Measurements from ENCODE around the gene MYRF. TPM values are rescaled to one million over a fixed set of nuclear protein-coding genes. Genes with fewer than 3 reads are reported as not detected.

MYRF gene
- total and polyA plus RNA-seq, 2 of the 13 experiments (the other 11 are each of a cell fraction or from before 2014, with no cell fraction given) = 10.2 to 25.9 TPM

DNA sequence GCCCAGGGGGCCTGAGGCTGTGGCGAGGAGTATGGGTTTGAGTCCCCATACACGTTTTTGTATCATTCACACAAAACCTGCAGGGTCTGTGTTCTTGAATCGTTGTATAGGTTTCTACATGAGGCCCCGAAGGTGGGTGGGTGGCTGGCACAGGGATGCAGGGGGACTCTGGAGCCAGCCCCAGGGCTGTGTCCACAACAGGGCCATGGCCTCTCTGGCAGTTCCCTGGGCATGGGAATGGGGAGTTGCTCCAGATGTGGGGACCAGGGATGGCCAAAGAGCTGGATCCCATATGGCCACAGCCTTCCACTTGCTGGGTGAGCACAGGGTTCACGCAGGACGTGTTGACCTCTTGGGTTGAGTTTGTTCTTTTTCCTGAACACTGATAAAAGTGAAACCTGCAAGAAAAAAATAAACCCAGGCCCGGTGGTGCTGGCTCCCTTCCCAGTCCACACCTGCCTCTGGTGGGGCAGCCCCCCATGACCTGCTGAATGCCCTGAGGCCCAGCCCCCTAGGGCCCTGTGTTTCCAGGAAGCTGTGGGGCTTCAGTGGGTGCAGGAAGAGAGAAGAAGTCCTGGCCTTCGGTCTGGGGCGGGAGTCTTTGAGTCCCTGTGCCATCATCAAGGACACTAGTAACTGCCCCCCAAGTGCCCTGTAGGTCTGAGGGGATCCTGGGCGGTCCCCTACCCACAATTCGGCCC, 16.1 kb downstream of the MYRF start (continued):
- TF ChIP-seq, protein P1, sequence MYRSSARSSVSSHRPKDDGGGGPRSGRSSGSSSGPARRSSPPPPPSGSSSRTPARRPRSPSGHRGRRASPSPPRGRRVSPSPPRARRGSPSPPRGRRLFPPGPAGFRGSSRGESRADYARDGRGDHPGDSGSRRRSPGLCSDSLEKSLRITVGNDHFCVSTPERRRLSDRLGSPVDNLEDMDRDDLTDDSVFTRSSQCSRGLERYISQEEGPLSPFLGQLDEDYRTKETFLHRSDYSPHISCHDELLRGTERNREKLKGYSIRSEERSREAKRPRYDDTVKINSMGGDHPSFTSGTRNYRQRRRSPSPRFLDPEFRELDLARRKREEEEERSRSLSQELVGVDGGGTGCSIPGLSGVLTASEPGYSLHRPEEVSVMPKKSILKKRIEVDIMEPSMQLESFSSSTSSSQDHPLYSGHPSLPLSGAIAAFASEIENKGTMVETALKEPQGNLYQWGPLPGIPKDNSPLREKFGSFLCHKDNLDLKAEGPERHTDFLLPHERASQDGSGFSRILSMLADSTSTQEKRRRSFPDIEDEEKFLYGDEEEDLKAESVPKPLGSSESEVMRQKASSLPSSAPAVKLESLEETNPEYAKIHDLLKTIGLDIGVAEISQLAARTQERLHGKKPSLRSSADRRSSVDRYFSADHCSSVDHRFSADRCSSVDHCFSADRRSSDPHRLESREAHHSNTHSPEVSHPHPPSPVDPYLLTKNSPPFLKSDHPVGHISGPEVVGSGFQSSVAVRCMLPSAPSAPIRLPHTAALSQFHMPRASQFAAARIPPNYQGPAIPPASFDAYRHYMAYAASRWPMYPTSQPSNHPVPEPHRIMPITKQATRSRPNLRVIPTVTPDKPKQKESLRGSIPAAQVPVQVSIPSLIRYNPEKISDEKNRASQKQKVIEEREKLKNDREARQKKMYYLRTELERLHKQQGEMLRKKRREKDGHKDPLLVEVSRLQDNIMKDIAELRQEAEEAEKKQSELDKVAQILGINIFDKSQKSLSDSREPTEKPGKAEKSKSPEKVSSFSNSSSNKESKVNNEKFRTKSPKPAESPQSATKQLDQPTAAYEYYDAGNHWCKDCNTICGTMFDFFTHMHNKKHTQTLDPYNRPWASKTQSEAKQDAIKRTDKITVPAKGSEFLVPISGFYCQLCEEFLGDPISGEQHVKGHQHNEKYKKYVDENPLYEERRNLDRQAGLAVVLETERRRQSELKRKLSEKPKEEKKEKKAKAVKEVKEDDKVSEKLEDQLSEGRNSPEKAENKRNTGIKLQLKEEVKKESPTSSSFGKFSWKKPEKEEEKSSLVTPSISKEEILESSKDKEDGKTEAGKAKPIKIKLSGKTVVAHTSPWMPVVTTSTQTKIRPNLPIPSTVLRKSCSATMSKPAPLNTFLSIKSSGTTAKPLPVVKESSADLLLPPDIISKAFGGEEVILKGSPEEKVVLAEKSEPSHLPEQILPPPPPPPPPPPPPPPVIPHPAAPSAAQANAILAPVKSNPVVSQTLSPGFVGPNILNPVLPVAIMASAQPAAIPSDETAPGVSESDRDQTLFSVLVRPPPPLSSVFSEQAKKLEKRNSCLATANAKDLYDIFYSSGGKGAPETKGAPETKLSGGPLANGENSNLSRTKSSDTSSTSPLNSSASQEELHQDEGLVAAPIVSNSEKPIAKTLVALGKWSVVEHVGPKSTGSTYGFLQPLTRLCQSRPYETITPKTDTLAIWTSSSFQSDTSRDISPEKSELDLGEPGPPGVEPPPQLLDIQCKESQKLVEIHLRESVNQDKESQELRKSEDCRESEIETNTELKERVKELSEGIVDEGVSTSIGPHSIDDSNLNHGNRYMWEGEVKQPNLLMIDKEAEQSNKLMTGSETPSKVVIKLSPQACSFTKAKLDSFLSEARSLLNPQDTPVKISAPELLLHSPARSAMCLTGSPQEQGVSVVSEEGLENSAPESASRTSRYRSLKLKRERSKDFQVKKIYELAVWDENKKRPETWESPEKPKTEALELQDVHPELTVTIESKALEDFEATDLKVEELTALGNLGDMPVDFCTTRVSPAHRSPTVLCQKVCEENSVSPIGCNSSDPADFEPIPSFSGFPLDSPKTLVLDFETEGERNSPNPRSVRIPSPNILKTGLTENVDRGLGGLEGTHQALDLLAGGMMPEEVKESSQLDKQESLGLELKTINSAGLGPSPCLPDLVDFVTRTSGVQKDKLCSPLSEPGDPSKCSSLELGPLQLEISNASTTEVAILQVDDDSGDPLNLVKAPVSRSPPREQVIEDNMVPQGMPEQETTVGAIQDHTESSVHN (CRISPR knock-in tag; IDR thresholded peaks at IDR 0.05) = peak; percentile 51; the same call in 1 of the 2 replicates
- TF ChIP-seq, protein P2, sequence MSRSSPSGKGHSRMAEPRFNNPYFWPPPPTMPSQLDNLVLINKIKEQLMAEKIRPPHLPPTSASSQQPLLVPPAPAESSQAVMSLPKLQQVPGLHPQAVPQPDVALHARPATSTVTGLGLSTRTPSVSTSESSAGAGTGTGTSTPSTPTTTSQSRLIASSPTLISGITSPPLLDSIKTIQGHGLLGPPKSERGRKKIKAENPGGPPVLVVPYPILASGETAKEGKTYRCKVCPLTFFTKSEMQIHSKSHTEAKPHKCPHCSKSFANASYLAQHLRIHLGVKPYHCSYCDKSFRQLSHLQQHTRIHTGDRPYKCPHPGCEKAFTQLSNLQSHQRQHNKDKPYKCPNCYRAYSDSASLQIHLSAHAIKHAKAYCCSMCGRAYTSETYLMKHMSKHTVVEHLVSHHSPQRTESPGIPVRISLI (CRISPR knock-in tag; IDR thresholded peaks at IDR 0.05; ENCODE audit: borderline replicate concordance) = 0 out of 2 replicates have a peak, but pooled peaks have one; percentile 34

All from HepG2 (cell line).